Central memory CD8-positive, alpha-beta T cell (primary cell): ENCODE results near the gene RPS6KA2.

Source experiments
- ATAC-seq: fragments of 150-1000 bp; cut with Tn5 transposase; replicated peaks from 2 replicates; pipeline ENCODE4 v1.10.0; 2022; ENCODE audit warnings: mild to moderate bottlenecking, moderate FRiP score, moderate number of reproducible peaks; ENCODE audit not compliant: poor library complexity, severe bottlenecking; ENCODE audit errors: extremely low read depth
- DNase-seq, 2 donors: peaks; one replicate each; pipeline ENCODE4 v3.0.0; 2021; ENCODE audit warnings: low spot score in 2 of 2
- H3K27ac Mint-ChIP-seq: one replicate; pipeline ENCODE4 v1.8.0; 2022; ENCODE audit warnings: low read depth, mild to moderate bottlenecking, moderate library complexity, mixed read lengths
- H3K27me3 Mint-ChIP-seq: one replicate; pipeline ENCODE4 v1.8.0; 2022; ENCODE audit warnings: mixed read lengths
- H3K36me3 Mint-ChIP-seq: one replicate; pipeline ENCODE4 v1.8.0; 2022; ENCODE audit warnings: mild to moderate bottlenecking, moderate library complexity, mixed read lengths; ENCODE audit not compliant: insufficient read depth
- H3K4me1 Mint-ChIP-seq: one replicate; pipeline ENCODE4 v1.8.0; 2022; ENCODE audit warnings: mixed read lengths
- H3K4me3 Mint-ChIP-seq: one replicate; pipeline ENCODE4 v1.8.0; 2022; ENCODE audit warnings: mild to moderate bottlenecking, moderate library complexity, mixed read lengths
- H3K9me3 Mint-ChIP-seq: one replicate; pipeline ENCODE4 v1.8.0; 2022; ENCODE audit warnings: mixed read lengths

Gene RPS6KA2

DNA sequence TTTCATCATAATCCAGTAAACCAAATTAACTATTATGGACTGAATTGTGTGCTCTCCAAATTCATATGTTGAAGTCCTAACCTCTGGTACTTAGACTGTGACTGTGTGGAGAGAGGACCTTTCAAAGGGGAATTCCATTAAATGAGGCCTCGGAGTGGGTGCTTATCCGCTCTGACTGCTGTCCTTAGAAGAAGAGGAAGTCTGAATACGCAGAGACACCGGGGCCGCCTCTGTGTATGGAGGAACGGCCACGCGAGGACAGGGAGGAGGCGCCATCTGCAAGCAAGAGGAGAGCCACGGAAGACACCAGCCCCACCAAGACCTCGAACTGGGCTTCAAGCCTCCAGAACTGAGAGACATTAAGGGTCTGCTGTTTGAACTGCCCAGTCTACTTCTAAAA lies 35.6 kb upstream of the RPS6KA2 start:
- no peak for ATAC-seq
- no peak for DNase-seq
- H3K27me3 Mint-ChIP-seq: peaks cover 24% of the 10 kb centered on the region
- H3K27ac Mint-ChIP-seq: peak overlapping the region; percentile 49
- H3K9me3 Mint-ChIP-seq: no peaks in the 10 kb centered on the region
- H3K4me3 Mint-ChIP-seq: no peak overlapping the region
- H3K36me3 Mint-ChIP-seq: peaks cover 2% of the 10 kb centered on the region
- H3K4me1 Mint-ChIP-seq: peaks cover under 1% of the 10 kb centered on the region

DNA sequence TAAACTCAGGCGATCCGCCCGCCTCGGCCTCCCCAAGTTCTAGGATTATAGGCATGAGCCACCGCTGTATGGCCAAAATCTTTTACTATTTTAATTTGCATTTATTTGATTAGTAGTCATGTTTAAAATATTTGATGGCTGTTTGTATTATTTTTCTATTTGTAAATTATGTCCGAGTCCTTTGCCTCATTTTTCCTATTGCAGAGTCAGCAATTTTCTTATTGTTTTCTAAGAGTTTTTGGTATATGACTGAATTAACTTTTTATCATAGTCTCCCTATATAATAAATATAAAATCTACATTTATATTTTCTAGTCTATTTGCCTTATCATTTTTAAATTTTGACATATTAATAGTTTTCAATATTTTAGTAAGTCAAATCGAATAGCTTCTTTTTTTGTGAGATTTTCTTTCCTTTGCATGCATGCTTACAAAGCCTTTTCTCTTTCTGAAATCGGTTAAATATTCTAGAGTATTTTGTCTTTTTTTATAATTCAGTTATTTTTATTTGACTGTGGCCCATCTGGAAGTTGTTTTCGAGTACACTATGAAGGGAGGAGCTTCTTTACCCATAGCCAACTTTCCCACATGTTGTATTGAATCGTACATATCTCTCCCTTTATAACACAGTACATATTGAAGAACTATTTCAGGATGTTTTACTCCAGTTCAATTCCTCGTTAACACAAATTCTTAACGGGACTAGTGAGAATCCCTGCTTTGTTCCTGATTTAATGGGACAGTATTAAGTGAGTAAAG lies 34.5 kb upstream of the RPS6KA2 start:
- Mint-ChIP-seq H3K4me1 (peaks cover 10% of the 10 kb centered on the region), H3K4me3 (no peak overlapping the region), H3K36me3 (peaks cover 2% of the 10 kb centered on the region), H3K27me3 (peaks cover 18% of the 10 kb centered on the region), H3K27ac (no peak overlapping the region), H3K9me3 (no peaks in the 10 kb centered on the region)
- ATAC-seq: no peak
- DNase-seq: no peak

GRCh38 chr6:166660157-166660688 lies 33.2 kb upstream of the RPS6KA2 start:
- H3K27me3 Mint-ChIP-seq: peaks cover 18% of the 10 kb centered on the region
- peaks cover 10% of the 10 kb centered on the region for H3K4me1 Mint-ChIP-seq
- no peaks in the 10 kb centered on the region for H3K9me3 Mint-ChIP-seq
- DNase-seq: no peak
- peaks cover 2% of the 10 kb centered on the region for H3K36me3 Mint-ChIP-seq
- no peak for ATAC-seq
- H3K4me3 Mint-ChIP-seq: no peak overlapping the region
- H3K27ac Mint-ChIP-seq: no peak overlapping the region

GRCh38 chr6:166659581-166659980 lies 32.5 kb upstream of the RPS6KA2 start:
- Mint-ChIP-seq H3K4me3 (no peak overlapping the region), H3K27ac (no peak overlapping the region), H3K27me3 (peaks cover 18% of the 10 kb centered on the region), H3K36me3 (peaks cover 2% of the 10 kb centered on the region), H3K4me1 (peaks cover 10% of the 10 kb centered on the region), H3K9me3 (no peaks in the 10 kb centered on the region)
- no peak for ATAC-seq
- no peak for DNase-seq

DNA sequence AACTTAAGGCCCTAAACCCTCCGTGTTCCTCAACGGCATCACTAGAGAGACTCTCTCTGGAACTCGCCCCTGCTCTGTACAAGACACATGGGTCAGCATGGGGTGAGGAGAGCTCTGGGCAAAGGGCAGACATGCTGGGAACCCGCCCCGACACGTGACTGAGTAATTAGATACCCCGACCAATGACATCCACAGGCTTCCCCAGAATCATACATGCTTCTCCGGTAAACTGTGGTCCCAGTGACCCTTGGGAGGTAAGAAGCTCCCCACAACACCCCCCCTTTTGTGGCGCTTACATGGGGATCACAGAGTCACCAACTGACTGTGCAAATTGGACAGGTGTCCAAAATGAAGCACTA lies 31.7 kb upstream of the RPS6KA2 start:
- Mint-ChIP-seq H3K36me3 (peaks cover 2% of the 10 kb centered on the region), H3K27me3 (peaks cover 18% of the 10 kb centered on the region), H3K27ac (no peak overlapping the region), H3K4me3 (no peak overlapping the region), H3K4me1 (peaks cover 10% of the 10 kb centered on the region), H3K9me3 (no peaks in the 10 kb centered on the region)
- no peak for DNase-seq
- ATAC-seq: no peak

DNA sequence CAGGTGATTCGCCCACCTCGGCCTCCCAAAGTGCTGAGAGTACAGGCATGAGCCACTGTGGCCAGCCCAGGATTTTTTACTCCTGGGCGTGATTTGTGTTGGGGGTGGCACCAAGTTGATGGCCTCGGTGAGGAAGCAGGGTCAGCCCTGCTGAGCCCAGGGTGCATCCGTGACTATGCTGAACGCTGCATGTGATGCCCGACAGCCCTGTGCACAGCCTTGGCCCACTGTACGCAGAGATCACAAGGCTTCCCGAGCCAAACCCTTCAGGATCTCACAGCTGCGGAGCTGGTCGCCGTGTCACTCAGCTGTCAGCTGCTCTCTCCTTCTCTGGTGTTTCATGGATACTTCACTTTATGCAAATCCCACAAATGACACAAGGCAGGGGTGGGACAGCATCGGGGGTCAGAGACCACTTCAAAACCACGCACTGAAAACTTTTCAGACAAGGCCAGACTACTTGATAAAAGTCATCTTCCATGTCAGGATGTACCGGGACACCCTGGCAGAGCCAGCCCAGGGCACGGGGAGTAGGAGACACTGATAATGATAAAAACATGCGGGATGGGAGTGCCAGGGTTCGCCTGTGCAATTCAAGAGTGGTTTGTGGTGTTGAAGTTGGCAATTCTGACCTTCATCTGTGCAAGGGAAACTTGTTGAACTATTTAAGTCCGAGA lies 31.2 kb upstream of the RPS6KA2 start:
- H3K36me3 Mint-ChIP-seq: peaks cover 2% of the 10 kb centered on the region
- H3K27ac Mint-ChIP-seq: no peak overlapping the region
- no peak for DNase-seq
- no peaks in the 10 kb centered on the region for H3K9me3 Mint-ChIP-seq
- H3K4me3 Mint-ChIP-seq: no peak overlapping the region
- peaks cover 14% of the 10 kb centered on the region for H3K27me3 Mint-ChIP-seq
- no peak for ATAC-seq
- peaks cover 10% of the 10 kb centered on the region for H3K4me1 Mint-ChIP-seq

GRCh38 chr6:166657531-166657930 lies 30.5 kb upstream of the RPS6KA2 start:
- Mint-ChIP-seq H3K4me1 (peaks cover 10% of the 10 kb centered on the region), H3K27me3 (peaks cover 6% of the 10 kb centered on the region), H3K4me3 (no peak overlapping the region), H3K36me3 (no peaks in the 10 kb centered on the region), H3K27ac (no peak overlapping the region), H3K9me3 (no peaks in the 10 kb centered on the region)
- DNase-seq (no peak), ATAC-seq (no peak)

GRCh38 chr6:166656230-166657151 lies 29.4 kb upstream of the RPS6KA2 start:
- Mint-ChIP-seq H3K9me3 (no peaks in the 10 kb centered on the region), H3K4me1 (peaks cover 10% of the 10 kb centered on the region), H3K27me3 (no peaks in the 10 kb centered on the region), H3K36me3 (no peaks in the 10 kb centered on the region), H3K4me3 (no peak overlapping the region), H3K27ac (peak overlapping the region; percentile 19)
- DNase-seq (no peak), ATAC-seq (no peak)

GRCh38 chr6:166655713-166656229 lies 28.7 kb upstream of the RPS6KA2 start:
- Mint-ChIP-seq H3K27ac (no peak overlapping the region), H3K36me3 (no peaks in the 10 kb centered on the region), H3K4me3 (no peak overlapping the region), H3K9me3 (no peaks in the 10 kb centered on the region), H3K4me1 (peaks cover 10% of the 10 kb centered on the region), H3K27me3 (no peaks in the 10 kb centered on the region)
- DNase-seq: no peak
- no peak for ATAC-seq

DNA sequence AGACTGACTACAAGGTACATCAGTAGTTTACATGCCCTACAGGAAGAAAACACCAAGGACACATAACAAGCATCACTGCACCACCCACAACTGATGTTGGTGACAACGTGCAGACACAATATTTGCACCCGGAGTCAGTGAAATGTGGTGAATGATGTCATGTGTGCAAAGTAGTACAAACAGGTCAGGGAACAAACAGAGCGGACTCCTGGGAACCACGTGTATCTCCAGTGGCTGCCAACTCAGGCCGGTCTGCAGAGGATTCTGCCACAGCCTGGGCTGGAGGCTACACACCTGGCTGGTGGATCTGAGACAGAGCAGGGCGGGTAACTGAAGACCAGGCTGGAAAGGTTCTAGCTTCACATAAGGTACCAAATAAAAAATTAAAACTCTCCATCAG lies 28.2 kb upstream of the RPS6KA2 start:
- Mint-ChIP-seq H3K4me1 (peaks cover 10% of the 10 kb centered on the region), H3K4me3 (no peak overlapping the region), H3K27me3 (no peaks in the 10 kb centered on the region), H3K27ac (no peak overlapping the region), H3K36me3 (no peaks in the 10 kb centered on the region), H3K9me3 (no peaks in the 10 kb centered on the region)
- ATAC-seq (no peak), DNase-seq (no peak)

DNA sequence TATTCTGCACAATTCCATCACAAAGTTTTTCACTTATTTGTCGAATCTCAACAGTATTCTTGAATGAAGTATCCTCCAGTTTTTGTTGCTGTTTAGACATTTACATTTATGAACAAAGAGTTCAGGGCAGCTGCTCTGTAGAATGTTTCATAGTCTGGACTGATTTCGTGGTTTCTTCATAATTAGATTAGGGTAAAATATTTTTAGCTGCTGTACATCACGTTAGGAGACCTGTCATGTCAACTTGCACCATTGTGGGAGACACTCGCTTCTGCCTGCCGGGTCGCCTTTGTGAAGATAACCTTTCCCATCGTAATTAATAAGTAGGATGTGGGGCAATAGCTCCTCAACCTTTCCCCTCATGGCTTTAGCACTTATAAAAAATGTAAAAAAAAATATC lies 27.5 kb upstream of the RPS6KA2 start:
- Mint-ChIP-seq H3K4me1 (peaks cover 10% of the 10 kb centered on the region), H3K27me3 (no peaks in the 10 kb centered on the region), H3K9me3 (no peaks in the 10 kb centered on the region), H3K36me3 (no peaks in the 10 kb centered on the region), H3K4me3 (no peak overlapping the region), H3K27ac (no peak overlapping the region)
- DNase-seq (no peak), ATAC-seq (no peak)

GRCh38 chr6:166653639-166653941 lies 26.5 kb upstream of the RPS6KA2 start:
- ATAC-seq (no peak), DNase-seq (no peak)
- Mint-ChIP-seq H3K27ac (no peak overlapping the region), H3K4me1 (peaks cover 10% of the 10 kb centered on the region), H3K27me3 (no peaks in the 10 kb centered on the region), H3K9me3 (no peaks in the 10 kb centered on the region), H3K4me3 (no peak overlapping the region), H3K36me3 (no peaks in the 10 kb centered on the region)
